Measurements from ENCODE around the gene BTG2.

GRCh38 chr1:203308923-203309331 lies 3.6 kb downstream of the BTG2 start:
- TF ChIP-seq CTCF (conservative IDR thresholded peaks at IDR 0.05; ENCODE audit: low read depth in 2 of 2) = no peak
- no peak for TF ChIP-seq STAT1 (IDR thresholded peaks at IDR 0.05; ENCODE audit: unreplicated experiment)
- TF ChIP-seq, protein P1, sequence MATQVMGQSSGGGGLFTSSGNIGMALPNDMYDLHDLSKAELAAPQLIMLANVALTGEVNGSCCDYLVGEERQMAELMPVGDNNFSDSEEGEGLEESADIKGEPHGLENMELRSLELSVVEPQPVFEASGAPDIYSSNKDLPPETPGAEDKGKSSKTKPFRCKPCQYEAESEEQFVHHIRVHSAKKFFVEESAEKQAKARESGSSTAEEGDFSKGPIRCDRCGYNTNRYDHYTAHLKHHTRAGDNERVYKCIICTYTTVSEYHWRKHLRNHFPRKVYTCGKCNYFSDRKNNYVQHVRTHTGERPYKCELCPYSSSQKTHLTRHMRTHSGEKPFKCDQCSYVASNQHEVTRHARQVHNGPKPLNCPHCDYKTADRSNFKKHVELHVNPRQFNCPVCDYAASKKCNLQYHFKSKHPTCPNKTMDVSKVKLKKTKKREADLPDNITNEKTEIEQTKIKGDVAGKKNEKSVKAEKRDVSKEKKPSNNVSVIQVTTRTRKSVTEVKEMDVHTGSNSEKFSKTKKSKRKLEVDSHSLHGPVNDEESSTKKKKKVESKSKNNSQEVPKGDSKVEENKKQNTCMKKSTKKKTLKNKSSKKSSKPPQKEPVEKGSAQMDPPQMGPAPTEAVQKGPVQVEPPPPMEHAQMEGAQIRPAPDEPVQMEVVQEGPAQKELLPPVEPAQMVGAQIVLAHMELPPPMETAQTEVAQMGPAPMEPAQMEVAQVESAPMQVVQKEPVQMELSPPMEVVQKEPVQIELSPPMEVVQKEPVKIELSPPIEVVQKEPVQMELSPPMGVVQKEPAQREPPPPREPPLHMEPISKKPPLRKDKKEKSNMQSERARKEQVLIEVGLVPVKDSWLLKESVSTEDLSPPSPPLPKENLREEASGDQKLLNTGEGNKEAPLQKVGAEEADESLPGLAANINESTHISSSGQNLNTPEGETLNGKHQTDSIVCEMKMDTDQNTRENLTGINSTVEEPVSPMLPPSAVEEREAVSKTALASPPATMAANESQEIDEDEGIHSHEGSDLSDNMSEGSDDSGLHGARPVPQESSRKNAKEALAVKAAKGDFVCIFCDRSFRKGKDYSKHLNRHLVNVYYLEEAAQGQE (IDR thresholded peaks at IDR 0.05; ENCODE audit: unreplicated experiment) = no peak
- TF ChIP-seq ZNF331 (CRISPR knock-in tag; IDR thresholded peaks at IDR 0.05; ENCODE audit: low read depth) = no peak
- TF ChIP-seq ZNF462 (CRISPR knock-in tag; IDR thresholded peaks at IDR 0.05) = no peak
- TF ChIP-seq EZH2phosphoT487 (IDR thresholded peaks at IDR 0.05; ENCODE audit: unreplicated experiment) = no peak
- TF ChIP-seq POLR2AphosphoS5 (IDR thresholded peaks at IDR 0.05; ENCODE audit: low read depth) = no peak
- no peak for TF ChIP-seq EZH2 (IDR thresholded peaks at IDR 0.05; ENCODE audit: low read depth, unreplicated experiment)
